ENCODE results near the gene KRT74.

Gene KRT74

GRCh38 chr12:52518574-52519386, 54.9 kb downstream of the KRT74 start:
- no peak for DNase-seq

GRCh38 chr12:52517888-52518287, 55.8 kb downstream of the KRT74 start:
- DNase-seq: no peak

GRCh38 chr12:52517005-52517835, 56.4 kb downstream of the KRT74 start:
- DNase-seq: no peak

- DNase-seq: no peak
Measured at GRCh38 chr12:52515927-52516831, 57.5 kb downstream of the KRT74 start.

All from CD4-positive, alpha-beta T cell treated with Interleukin-17A for 1 hour (primary cell).